B cell (primary cell): ENCODE measurements around the gene KDM3B.

Experiments used
- EZH2 ChIP-seq: IDR thresholded peaks from 2 replicates; pipeline ENCODE4 v1.6.1; 2012; ENCODE audit warnings: borderline replicate concordance, low read depth, mild to moderate bottlenecking, moderate library complexity, low read length; ENCODE audit not compliant: insufficient read depth, poor library complexity, severe bottlenecking
- TF ChIP-seq, protein P1 (sequence below): fragments of 200-600 bp; IDR thresholded peaks from one replicate; pipeline ENCODE4 v1.8.0; 2022; ENCODE audit warnings: antibody characterized with exemption, mild to moderate bottlenecking

DNA sequence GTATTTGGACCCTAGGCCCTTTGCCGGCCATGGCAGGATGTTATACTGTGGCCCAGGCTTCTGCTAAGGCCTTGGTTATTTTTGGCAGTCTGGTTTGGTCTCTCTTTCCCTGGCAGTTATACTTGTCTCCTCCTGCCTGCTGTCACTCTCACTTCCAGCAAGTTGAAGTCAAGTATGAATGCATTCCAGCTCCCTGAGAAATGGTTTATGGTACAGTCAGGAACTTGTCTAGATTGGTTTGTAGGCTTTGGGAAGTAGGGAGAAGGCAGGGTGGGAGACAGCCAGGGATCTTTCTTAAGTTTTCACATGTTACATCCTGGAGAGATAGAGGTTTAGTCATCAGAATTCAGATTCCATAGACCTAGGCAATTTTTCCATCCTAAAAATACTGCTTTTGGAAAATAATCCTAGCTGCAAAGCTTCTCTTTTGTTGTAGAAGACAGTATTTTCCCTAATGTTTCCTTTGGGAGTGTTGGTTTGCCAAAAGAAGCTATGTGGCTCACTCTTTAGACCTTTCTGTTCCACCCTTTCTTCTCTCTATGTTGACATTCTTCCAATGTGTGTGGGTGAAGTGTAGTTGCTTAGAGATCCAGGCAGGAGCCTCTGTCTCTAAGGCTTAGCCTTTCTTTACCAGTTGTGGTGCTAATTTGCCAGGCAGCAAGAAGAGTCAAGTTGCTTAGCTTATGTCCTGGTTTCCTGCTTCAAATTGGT is 2.5 kb upstream of the KDM3B start:
- TF ChIP-seq, protein P1, sequence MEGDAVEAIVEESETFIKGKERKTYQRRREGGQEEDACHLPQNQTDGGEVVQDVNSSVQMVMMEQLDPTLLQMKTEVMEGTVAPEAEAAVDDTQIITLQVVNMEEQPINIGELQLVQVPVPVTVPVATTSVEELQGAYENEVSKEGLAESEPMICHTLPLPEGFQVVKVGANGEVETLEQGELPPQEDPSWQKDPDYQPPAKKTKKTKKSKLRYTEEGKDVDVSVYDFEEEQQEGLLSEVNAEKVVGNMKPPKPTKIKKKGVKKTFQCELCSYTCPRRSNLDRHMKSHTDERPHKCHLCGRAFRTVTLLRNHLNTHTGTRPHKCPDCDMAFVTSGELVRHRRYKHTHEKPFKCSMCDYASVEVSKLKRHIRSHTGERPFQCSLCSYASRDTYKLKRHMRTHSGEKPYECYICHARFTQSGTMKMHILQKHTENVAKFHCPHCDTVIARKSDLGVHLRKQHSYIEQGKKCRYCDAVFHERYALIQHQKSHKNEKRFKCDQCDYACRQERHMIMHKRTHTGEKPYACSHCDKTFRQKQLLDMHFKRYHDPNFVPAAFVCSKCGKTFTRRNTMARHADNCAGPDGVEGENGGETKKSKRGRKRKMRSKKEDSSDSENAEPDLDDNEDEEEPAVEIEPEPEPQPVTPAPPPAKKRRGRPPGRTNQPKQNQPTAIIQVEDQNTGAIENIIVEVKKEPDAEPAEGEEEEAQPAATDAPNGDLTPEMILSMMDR, result no peak
- no peak for TF ChIP-seq EZH2
